GM12878 (cell line): ENCODE results near the gene KRTAP12-4.
"Not testable (repeated sequence)": the region's sequence is repeated elsewhere in the genome, so short reads cannot be mapped to it uniquely, and the experiment has no call there.

Source experiments
- CBX5 ChIP-seq: sonication (generic); IDR thresholded peaks from 2 replicates; pipeline ENCODE4 v1.6.1; 2016; ENCODE audit warnings: low read depth, moderate library complexity, mild to moderate bottlenecking, inconsistent platforms
- CREB1 ChIP-seq: IDR thresholded peaks from 2 replicates; pipeline ENCODE4 v1.6.1; 2012; ENCODE audit warnings: low read depth, mild to moderate bottlenecking, inconsistent platforms
- CTCF ChIP-seq, 3 experiments: IDR thresholded peaks in 2 of 3; conservative IDR thresholded peaks in 1 of 3; 2 replicates each; pipeline ENCODE4 v1.5.1; 2011; ENCODE audit warnings: low read depth in 3 of 3, low read length in 3 of 3, mild to moderate bottlenecking in 3 of 3, control low read depth in 2 of 3, moderate library complexity in 2 of 3, inconsistent platforms in 1 of 3, mixed read lengths in 1 of 3; ENCODE audit not compliant: control insufficient read depth in 2 of 3, insufficient read depth in 1 of 3; ENCODE audit errors: extremely low read depth in 1 of 3
- EP300 ChIP-seq, 2 experiments: fragments of 150-350 bp in 1 of 2; IDR thresholded peaks; 2 replicates each; pipeline ENCODE4 v1.6.1; 2011 to 2012; ENCODE audit warnings: low read depth in 2 of 2, low read length in 2 of 2, borderline replicate concordance in 1 of 2, improper control_type of control experiment in 1 of 2, inconsistent platforms in 1 of 2; ENCODE audit not compliant: control insufficient read depth in 1 of 2
- EZH2 ChIP-seq: IDR thresholded peaks from 2 replicates; pipeline ENCODE4 v1.6.1; 2012; ENCODE audit warnings: low read depth, mild to moderate bottlenecking, control low read depth, inconsistent platforms, low read length, borderline replicate concordance; ENCODE audit not compliant: control insufficient read depth
- MXI1 ChIP-seq: fragments of 150-350 bp; IDR thresholded peaks from 2 replicates; pipeline ENCODE4 v1.6.1; 2011; ENCODE audit warnings: low read depth, mild to moderate bottlenecking, inconsistent platforms, low read length, improper control_type of control experiment
- NR2F1 ChIP-seq: fragments of 450-650 bp; conservative IDR thresholded peaks from 2 replicates; pipeline ENCODE4 v1.6.1; 2017; ENCODE audit warnings: mild to moderate bottlenecking
- POLR2A ChIP-seq: IDR thresholded peaks from 2 replicates; pipeline ENCODE4 v1.6.1; 2011; ENCODE audit warnings: low read depth, mild to moderate bottlenecking, low read length
- RELA ChIP-seq: fragments of 450-650 bp; IDR thresholded peaks from 2 replicates; pipeline ENCODE4 v1.8.0; 2014; ENCODE audit warnings: borderline replicate concordance; ENCODE audit not compliant: partially characterized antibody
- SP1 ChIP-seq: IDR thresholded peaks from one replicate; pipeline ENCODE4 v1.6.1; 2011; ENCODE audit warnings: low read depth, low read length
- SREBF2 ChIP-seq: IDR thresholded peaks from 2 replicates; pipeline ENCODE4 v1.6.1; 2012; ENCODE audit warnings: mild to moderate bottlenecking, low read length
- ZZZ3 ChIP-seq: IDR thresholded peaks from 2 replicates; pipeline ENCODE4 v1.6.1; 2011; ENCODE audit warnings: low read depth; ENCODE audit not compliant: control insufficient read depth, insufficient read length
- TF ChIP-seq, protein P1 (sequence below): IDR thresholded peaks from 2 replicates; pipeline ENCODE4 v1.6.1; 2012; ENCODE audit warnings: low read depth, low read length, improper control_type of control experiment
- TF ChIP-seq, protein P2 (sequence below): fragments of 450-650 bp; formaldehyde crosslinking; IDR thresholded peaks from 2 replicates; pipeline ENCODE4 v1.5.0; 2022; ENCODE audit warnings: mild to moderate bottlenecking, missing genetic modification characterization

GRCh38 chr21:44627181-44627822 is 27.2 kb downstream of the KRTAP12-4 start:
- not testable (repeated sequence) for TF ChIP-seq NR2F1; POLR2A; EZH2; CTCF (IDR thresholded peaks at IDR 0.05 in 2 of 3, conservative IDR thresholded peaks at IDR 0.05 in 1 of 3; ENCODE audit: control insufficient read depth in 2 of 3, extremely low read depth in 1 of 3, insufficient read depth in 1 of 3, low read depth in 3 of 3, low read length in 3 of 3); SP1; EP300 (IDR thresholded peaks at IDR 0.05; ENCODE audit: borderline replicate concordance in 1 of 2, control insufficient read depth in 1 of 2, low read depth in 2 of 2, low read length in 2 of 2); RELA; CBX5; MXI1; ZZZ3; CREB1; SREBF2
- TF ChIP-seq, protein P1, sequence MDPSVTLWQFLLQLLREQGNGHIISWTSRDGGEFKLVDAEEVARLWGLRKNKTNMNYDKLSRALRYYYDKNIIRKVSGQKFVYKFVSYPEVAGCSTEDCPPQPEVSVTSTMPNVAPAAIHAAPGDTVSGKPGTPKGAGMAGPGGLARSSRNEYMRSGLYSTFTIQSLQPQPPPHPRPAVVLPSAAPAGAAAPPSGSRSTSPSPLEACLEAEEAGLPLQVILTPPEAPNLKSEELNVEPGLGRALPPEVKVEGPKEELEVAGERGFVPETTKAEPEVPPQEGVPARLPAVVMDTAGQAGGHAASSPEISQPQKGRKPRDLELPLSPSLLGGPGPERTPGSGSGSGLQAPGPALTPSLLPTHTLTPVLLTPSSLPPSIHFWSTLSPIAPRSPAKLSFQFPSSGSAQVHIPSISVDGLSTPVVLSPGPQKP = not testable (repeated sequence)
- TF ChIP-seq, protein P2, sequence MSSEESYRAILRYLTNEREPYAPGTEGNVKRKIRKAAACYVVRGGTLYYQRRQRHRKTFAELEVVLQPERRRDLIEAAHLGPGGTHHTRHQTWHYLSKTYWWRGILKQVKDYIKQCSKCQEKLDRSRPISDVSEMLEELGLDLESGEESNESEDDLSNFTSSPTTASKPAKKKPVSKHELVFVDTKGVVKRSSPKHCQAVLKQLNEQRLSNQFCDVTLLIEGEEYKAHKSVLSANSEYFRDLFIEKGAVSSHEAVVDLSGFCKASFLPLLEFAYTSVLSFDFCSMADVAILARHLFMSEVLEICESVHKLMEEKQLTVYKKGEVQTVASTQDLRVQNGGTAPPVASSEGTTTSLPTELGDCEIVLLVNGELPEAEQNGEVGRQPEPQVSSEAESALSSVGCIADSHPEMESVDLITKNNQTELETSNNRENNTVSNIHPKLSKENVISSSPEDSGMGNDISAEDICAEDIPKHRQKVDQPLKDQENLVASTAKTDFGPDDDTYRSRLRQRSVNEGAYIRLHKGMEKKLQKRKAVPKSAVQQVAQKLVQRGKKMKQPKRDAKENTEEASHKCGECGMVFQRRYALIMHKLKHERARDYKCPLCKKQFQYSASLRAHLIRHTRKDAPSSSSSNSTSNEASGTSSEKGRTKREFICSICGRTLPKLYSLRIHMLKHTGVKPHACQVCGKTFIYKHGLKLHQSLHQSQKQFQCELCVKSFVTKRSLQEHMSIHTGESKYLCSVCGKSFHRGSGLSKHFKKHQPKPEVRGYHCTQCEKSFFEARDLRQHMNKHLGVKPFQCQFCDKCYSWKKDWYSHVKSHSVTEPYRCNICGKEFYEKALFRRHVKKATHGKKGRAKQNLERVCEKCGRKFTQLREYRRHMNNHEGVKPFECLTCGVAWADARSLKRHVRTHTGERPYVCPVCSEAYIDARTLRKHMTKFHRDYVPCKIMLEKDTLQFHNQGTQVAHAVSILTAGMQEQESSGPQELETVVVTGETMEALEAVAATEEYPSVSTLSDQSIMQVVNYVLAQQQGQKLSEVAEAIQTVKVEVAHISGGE = not testable (repeated sequence)
